ENCODE measurements around the gene MGAT5B.

MGAT5B gene

DNA sequence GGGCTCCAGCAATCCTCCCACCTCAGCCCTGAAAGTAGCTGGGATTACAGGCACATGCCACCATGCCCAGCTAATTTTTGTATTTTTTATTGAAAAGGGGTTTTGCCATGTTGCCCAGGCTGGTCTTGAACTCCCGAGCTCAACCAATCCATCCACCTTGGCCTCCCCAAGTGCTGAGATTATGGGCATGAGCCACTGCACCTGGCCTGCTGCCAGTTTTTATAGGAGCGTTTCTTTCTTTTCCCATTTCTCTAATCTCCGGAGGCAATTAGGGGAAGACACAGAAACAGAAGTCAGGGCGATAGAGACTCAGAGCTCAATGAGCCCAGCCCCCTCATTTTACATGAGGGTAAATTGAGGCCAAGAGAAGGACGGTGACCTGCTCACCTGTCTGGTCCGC, 10.4 kb downstream of the MGAT5B start:
- DNase-seq (ENCODE audit: low read depth in 1 of 2, low spot score in 1 of 2) = no peak

DNA sequence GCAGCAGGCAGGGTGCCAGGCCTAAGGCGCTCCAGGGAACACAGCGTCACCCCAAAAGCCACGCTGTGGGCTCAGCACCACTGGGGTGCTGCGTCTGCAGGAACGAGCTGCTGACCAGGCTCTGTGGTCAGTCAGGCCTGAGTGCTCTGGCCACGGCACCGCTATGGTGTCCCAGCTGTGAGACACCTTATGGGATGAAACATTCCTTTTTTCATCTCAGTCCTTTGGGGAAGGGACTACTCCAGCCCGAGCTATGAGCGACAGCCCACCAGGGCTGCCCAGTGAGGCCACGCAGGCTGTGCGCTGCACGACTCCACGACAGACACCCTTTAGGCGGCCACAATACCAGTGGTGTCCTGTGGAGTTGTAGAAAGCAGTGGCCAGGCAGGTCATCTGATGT, 11.1 kb downstream of the MGAT5B start:
- no peak for DNase-seq (ENCODE audit: low read depth in 1 of 2, low spot score in 1 of 2)

DNA sequence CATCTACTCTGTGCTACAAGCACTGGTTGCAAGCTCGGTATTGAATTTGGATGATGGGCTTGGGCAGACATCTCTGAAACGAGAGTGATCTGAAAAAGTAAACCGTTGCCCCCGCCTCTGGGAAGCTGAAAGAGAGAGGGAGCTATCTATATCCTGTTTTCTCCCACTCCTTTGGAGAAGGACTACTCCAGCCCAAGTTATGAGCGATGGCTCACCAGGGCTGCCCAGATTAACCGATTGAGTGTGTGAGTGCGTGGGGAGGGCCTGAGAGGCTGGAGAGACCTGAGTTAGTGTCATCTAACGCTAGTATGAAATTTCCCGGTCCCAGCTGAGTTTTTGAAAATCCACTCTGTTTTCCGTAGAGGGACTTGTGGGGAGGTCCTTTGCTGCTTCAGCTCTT, 11.5 kb downstream of the MGAT5B start:
- DNase-seq (ENCODE audit: low read depth in 1 of 2, low spot score in 1 of 2) = no peak

DNA sequence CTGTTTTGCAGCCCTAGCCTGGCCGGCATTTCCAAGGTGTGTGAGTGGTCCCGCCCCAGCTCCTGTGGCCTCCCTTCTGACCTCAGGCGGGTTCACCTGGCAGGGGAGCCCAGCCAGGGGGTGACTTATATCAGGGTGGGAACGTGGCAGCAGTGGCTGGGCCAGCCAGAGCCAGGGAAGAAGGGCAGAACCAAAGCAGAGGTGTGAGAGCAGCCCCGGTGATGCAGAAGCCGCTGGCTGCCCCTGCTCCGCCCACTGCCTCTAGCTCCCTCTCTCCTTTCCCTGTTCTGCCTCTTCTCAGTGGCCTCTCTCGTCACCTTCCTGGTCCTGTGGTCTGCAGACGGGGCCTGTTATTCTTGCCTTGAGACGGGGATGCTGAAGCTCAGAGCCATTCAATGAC, 12.1 kb downstream of the MGAT5B start:
- DNase-seq (ENCODE audit: low read depth in 1 of 2, low spot score in 1 of 2) = no peak

DNA sequence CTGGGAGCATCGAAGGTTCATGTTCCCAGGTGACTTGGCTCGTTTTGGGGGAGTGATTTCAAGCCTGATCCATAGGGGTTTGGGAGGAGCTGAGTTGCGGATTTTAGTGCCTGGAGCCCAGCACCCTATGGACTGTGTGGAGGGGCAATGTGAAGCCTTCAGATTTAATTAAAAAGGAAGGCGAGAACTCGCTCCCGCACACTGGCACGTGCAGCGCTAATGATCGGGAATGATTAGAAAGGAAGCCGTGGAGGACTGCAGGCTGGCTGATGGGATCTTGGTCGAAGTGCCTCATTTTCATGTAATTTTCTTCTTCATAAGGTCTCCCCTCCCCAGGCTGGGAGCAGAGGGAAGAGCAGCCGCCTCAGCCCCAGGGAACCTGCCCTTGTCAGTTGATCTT, 12.8 kb downstream of the MGAT5B start:
- DNase-seq (ENCODE audit: low read depth in 1 of 2, low spot score in 1 of 2) = no peak

DNA sequence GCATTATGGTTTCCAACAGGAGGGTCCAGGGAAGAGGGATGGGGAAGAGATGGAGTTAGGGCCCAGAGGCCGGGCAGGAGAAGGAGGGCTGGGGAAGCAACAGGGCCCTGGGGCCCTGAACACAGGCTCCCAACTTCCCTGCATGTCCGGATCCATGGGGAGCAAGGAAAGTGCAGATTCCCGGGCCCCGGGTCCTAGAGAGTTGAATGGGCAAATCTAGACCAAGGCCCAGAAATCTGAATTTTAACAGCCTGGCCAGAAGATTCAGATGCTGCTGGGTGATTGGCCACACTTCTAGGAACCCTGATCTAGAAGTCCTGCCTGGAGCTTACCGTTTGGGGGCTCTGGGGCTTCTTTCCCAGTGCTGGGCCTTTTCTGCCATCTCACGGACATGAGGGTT, 13.2 kb downstream of the MGAT5B start:
- no peak for DNase-seq (ENCODE audit: low read depth in 1 of 2, low spot score in 1 of 2)

DNA sequence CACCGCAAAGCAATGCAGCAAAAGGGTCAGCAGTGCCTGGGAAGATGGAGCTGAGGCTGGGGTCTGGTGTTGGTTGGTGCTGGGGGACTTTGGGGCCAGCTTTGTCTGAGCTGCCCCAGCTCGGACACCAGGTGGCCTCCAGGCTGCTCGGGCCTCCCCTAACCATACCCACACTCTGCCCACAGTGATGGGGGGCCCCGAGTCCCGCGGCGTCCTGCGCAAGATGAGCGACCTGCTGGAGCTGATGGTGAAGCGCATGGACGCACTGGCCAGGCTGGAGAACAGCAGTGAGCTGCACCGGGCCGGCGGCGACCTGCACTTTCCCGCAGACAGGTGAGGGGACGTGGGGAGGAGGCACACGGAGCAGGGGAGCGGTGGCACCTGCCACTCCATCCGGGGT, 13.8 kb downstream of the MGAT5B start:
- no peak for DNase-seq (ENCODE audit: low read depth in 1 of 2, low spot score in 1 of 2)

DNA sequence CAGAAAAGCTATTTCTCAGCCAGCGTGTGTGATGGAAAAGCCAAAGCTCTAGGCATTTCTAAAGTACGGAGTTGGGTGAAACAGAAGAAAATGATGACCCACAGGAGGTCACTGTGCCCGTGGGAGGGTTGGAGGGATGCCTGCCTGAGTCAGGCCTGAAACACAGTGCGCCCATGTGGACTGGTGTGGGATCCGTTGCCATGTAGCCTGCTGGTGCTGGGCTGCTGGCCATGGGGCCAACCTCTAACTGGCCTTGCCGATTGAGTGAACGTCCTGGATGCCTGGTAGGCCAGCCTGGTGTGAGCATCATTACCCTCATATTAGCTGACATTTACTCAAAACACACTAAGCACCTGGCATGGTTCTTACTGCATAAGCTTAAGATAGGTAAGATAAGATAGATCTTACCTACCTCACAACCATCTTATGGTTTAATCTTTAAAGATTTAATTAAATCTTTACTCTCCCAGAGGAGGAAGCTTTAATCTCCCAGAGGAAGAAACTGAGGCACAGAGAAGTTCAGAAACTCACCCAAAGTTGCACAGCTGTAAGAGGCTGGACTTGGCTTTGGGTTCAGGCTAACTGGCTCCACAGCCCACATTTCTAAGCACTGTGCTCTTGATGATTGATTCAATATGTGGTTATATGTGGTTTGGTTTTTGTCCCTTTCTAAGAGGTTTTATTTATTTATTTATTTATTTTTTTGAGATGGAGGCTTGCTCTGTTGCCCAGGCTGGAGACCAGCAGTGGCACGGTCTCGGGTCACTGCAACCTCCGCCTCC, 15.7 kb downstream of the MGAT5B start:
- DNase-seq (ENCODE audit: low read depth in 1 of 2, low spot score in 1 of 2) = no peak

DNA sequence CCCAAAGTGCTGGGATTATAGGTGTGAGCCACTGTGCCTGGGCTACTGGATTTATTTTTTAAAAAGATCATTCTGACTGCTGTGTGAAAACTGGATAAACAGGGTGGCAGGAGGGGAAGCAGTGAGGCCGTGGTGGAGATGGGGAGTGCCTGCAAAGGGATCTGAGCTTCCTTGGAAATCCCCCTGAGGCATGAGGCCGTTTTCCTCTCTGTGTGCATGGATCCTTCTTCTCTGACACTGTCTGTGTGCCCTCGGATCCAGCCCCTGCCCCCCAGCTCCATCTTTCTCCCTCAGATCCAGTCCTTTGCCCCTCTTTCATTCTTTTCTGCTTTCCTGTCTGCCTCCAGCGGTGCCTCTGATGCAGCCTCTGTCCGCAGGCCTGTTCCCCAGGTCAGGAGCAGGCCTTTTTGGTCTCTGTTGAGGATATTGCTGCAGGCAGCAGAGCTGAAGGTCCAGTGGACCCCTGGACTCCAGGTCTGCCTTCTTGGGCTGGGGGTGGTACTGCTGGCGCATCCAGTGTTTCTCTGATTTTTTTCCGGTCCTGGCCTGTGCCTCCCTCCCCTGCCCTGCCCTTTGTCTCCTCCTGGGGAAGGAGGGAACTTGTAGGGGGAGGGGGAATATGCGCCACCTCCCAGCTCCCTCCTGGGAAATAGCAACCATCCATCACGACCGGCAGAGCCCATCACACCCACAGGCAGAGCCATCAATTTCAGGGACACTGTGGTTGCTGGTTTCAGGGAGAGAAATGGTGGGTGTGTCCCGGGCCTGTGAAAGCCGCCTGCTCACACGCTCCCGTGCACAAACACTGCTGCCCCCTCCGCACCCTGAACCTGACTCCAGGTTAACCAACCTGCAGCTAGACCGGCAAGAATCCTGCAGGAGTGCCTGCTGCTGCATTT, 17.0 kb downstream of the MGAT5B start:
- no peak for DNase-seq (ENCODE audit: low read depth in 1 of 2, low spot score in 1 of 2)

DNA sequence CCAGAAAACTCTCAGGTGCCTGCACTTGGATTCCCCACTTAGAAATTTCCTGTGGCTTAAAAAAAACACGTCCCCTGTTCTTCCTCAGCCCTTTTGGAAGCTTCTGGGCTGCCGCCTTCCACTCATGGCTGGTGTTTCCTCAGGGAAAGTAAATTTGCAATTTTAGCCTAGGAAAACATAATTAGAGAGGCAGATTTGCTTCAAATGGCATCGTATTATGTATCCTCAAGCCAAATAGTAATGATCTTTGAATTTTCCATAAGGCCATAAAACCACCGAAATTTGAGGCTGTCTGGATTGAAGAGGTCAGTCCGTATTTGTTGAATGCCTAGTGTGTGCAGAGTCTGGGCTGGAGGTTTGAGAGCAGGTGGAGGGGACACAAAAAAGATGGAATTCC, 17.7 kb downstream of the MGAT5B start:
- no peak for DNase-seq (ENCODE audit: low read depth in 1 of 2, low spot score in 1 of 2)

DNA sequence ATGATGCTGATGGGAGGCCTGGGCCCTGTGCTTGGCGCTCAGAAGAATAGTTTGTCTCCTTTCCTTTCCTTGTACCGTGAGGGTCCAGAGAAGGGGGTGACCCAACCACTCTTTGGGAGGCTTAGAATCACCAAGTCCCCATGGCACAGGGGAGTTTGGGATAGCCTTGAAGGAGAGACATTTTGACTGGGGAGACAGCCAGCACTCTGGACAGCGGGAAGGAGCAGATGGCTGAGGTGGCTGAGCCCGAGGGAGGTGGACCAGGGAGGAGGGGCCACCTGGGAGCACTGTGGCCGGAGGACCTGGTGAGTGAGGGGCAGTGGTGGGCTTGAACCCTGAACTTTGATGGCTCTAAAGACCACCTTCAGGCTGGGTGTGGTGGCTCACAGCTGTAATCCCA, 18.2 kb downstream of the MGAT5B start:
- no peak for DNase-seq (ENCODE audit: low read depth in 1 of 2, low spot score in 1 of 2)

DNA sequence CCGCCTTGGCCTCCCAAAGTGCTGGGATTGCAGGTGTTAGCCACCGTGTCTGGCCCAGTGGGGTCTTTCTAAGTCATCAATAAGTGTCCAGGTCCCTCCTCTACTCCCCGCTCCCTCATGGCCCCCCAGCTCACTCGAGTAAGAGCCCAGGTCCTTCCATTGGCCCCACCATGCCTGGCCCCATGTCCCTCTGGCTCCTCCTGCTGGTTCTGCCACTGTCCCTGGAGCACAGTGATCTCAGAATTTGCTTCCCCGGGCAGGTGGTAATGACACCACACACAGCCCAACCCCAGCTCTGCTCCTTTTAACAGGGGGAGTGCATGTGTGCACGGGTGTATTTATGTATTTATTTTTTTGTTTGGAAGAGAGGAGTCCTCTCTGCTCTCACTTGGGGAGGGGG, 19.6 kb downstream of the MGAT5B start:
- no peak for DNase-seq (ENCODE audit: low read depth in 1 of 2, low spot score in 1 of 2)

DNA sequence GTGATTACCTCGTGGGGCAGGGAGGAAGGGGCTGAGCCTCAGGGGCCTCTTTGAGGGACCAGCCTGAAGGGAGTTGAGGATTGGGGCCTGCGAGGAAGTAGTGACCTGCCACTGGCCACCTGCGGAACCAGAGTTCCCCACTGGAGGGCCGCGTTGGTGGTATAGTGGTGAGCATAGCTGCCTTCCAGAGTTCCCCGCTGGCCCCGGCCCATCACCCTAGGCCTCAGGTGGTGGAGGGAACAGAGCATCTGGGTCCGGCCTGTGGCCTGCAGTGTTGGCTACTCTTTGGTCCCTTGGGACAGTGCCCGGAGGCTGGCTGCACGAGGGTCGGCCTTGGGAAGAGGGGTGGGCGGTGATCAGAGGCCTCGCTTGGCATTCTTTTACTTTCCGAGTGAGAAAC, 20.5 kb downstream of the MGAT5B start:
- DNase-seq (ENCODE audit: low read depth in 1 of 2, low spot score in 1 of 2) = no peak

DNA sequence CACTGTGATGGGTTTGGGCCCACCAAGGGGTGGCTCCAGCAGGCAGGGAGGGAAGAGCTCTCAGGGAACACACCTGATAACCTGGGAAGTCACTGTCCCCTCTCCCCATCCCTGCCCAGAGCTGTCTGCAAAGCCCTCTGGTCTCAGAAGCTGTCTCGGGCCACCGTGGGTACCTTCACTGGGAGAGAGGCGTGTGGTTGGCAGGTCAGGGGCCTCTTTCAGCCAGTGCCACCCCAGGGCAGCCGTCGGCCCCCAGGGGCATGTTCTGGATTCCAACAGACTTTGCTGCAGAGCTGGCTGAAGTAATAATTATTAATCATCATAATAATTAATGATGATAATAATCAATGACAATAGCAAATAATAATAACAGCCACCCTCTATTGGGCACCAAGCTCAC, 21.1 kb downstream of the MGAT5B start:
- DNase-seq (ENCODE audit: low read depth in 1 of 2, low spot score in 1 of 2) = no peak

DNA sequence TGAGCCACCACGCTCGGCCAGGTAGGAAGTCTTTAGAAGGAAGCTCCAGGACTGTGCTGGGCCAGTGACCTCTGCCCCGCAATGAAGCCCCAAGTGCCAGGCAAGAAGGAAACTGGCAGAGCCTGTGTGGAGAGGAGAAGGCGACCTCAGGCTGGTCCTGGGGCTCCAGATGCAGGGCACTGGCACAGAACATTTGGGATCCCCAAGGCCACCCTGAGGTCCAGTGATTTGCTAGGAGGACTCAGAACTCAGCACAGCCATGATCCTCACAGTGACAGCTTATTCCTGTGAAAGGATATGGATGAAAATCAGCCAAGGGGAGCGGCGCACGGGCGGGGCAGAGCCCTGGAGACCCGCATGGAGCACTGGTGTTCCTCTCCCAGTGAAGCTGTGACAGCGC, 24.1 kb downstream of the MGAT5B start:
- no peak for DNase-seq (ENCODE audit: low read depth in 1 of 2, low spot score in 1 of 2)

DNA sequence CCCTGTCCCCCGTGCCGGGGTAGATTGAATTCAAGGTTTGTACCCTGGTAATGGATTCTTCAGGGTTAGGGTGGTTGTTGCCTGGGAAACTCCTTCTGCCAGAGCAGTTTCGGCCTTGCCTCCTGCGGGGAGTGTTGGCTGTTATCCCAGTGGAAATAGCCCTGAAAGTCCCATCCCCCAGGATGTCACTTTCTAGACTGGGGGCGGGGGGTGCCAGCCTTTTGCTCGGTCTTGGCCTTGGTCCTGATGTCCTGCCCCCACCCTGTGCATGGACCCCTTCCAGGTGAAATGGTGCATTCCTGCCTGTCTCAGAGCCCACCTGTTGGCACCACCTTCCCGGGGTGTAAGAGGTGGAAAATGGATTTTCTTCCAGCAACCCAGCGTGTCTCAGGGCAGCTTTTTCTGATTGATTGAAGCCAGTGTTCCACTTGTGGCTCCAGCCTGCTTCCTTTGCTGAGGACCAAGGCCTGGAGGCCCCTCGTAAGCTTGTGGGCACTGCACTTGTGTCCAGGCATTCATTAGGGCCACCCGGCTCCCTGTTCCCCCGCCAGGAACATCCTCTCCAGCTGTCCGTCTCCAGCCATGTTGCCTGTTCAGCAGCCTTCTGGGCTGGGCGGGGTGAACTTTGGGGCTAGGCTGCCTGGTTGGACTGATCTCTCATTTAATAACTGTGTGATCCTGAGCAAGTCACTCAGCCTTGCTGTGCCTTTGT, 25.6 kb downstream of the MGAT5B start:
- DNase-seq (ENCODE audit: low read depth in 1 of 2, low spot score in 1 of 2) = no peak

DNA sequence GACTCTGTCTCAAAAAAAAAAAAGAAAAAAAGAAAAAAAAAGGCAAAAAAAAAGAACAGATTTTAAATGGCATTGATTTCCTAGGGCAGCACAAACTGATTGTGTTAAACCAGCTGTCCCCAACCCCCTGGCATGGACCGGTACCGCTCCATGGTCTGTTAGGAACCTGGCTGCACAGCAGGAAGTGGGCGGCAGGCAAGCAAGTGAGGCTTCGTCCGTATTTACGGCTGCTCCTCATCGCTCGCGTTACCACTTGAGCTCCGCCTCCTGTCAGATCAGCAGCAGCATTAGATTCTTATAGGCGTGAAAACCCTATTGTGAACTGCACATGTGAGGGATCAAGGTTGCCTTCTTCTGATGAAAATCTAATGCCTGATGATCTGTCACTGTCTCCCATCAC, 26.6 kb downstream of the MGAT5B start:
- no peak for DNase-seq (ENCODE audit: low read depth in 1 of 2, low spot score in 1 of 2)

DNA sequence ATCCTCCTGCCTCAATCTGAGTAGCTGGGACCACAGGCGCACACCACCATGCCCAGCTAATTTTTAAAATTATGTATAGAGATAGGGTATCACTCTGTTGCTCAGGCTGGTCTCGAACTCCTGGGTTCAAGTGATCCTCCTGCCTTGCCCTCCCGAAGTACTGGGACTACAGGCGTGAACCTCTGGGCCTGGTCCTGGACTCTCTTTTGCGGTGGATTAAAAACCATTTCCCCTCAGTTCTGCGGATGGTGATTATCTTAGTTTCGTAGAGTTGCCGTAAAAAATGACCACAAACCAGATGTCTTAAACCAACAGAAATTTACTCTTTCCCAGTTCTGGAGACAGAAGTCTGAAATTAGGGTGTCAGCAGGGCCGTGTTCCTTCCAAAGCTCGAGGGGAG, 28.8 kb downstream of the MGAT5B start:
- DNase-seq (ENCODE audit: low read depth in 1 of 2, low spot score in 1 of 2) = no peak

DNA sequence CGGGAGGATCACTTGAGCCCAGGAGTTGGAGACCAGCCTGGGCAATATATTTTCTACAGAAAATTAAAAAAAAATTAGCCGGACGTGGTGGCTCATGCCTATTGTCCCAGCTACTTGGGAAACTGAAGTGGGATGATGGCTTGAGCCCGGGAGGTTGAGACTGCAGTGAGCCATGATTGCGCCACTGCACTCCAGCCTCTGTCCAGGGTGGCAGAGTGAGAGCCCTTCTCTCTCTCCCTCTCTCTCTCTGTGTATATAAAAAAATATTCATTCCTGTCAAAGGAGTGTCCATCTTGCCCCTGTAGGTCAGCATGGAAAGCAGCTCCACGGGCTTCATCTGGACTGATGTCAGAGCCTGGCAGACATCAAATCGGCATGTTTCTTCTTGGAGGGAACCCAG, 31.2 kb downstream of the MGAT5B start:
- no peak for DNase-seq (ENCODE audit: low read depth in 1 of 2, low spot score in 1 of 2)

DNA sequence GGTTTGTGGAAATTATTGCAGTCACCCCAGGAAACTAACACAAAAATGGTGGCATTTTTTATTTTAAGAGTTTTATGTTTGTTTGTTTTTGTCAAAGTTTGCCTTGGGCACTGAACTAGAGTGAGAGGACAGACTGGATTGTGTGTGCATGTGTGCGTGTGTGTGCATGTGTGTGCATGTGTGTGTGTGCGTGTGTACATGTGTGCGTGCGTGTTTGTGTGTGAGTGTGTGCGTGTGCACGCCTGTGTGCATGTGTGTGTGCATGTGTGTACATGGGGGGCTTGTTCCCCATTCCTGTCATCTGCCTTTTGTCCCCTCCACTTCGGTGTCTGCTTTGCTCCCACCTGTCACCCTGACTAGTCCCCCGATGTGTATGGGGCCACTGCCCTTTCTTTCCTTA, 32.5 kb downstream of the MGAT5B start:
- DNase-seq (ENCODE audit: low read depth in 1 of 2, low spot score in 1 of 2) = no peak

DNA sequence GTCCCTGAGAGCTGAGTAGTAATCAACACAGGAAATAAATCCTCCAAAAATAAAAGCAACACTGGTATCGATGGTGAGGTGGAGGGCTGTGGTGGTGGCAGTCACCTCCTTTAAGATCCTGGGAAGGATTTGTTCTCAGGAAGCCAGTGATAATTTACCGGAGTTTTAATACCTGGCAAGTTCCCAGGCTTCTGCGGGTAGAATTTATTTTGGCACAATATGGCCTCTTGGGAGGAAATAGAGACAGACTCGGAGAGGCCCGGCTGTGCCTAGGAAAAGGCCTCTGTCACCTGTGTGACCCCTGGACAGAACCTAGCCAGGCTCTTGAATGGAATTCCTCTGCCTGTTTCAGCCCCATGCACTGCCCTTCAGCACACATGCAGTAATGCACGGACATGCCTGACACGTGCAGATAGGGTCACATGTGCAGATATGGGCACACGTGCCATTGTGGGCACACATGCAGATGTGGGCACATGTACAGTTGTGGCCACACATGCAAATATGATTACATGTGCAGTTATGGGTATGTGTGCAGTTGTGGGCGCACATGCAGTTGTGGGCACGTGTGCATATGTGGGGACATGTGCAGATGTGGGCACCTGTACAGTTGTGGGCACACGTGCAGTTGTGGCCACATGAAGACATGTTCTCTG, 33.5 kb downstream of the MGAT5B start:
- no peak for DNase-seq (ENCODE audit: low read depth in 1 of 2, low spot score in 1 of 2)

All from stimulated activated CD4-positive, alpha-beta T cell treated with anti-CD3 and anti-CD28 coated beads, Interleukin-15, amount 100 ng/mL, for 1 hour (primary cell).